ENCODE results near the gene CFAP410. TPM values are rescaled to one million over a fixed set of nuclear protein-coding genes. Genes with fewer than 3 reads are reported as not detected.
"Not testable (repeated sequence)": the region's sequence is repeated elsewhere in the genome, so short reads cannot be mapped to it uniquely, and the experiment has no call there.

CFAP410 gene
- total RNA-seq, 1 experiment from 2014 or later, result 10.1 TPM

DNA sequence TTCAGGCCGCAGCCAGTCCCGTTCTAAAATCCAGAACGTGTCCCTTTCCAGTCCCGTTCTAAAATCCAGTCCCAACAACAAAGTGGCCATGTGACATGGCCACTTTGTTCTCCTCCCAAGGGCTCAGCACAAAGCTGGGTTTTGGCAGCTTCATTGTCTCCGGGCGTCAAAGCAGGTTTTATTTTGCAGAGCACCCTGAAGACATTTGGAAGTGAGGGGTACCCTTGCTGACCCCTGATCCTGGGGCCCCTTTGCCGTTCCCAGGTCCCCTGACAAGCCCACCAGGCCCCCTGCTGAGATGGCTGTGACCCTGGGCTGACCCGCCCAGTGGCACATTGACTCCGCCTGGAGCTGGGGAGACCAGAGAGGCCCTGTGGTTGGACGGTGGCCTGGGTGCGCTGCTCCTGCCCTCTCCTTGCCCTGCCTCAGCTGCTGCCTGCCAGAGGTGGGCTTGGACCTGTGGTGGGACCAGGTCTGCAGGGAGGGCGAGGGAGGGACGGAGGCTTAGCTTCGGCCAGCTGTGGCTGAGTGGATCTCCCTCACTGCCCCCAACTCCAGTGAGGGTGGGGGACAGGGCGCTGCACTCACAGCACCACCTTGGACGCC is 35.1 kb downstream of the CFAP410 start:
- peaks cover 6% of the 10 kb centered on the region for H3K36me3 Mint-ChIP-seq (ENCODE audit: insufficient read depth, unreplicated experiment)
- no peak overlapping the region for H3K27ac Mint-ChIP-seq (ENCODE audit: low read depth, unreplicated experiment)
- H3K9me3 Mint-ChIP-seq (ENCODE audit: unreplicated experiment), result no peaks in the 10 kb centered on the region
- peaks cover 3% of the 10 kb centered on the region for H3K4me1 Mint-ChIP-seq (ENCODE audit: insufficient read depth, unreplicated experiment)
- no peak for DNase-seq (ENCODE audit: unreplicated experiment)
- POLR2A ChIA-PET, result no interaction called here
- CTCF ChIA-PET, result interaction anchor here (0.6 to 1.3 kb wide), 3 partner anchors 9 to 1310 kb away, joined by 4 to 6 read pairs (median 5); no protein-coding TSS in a partner anchor
- TF ChIP-seq, protein P1, sequence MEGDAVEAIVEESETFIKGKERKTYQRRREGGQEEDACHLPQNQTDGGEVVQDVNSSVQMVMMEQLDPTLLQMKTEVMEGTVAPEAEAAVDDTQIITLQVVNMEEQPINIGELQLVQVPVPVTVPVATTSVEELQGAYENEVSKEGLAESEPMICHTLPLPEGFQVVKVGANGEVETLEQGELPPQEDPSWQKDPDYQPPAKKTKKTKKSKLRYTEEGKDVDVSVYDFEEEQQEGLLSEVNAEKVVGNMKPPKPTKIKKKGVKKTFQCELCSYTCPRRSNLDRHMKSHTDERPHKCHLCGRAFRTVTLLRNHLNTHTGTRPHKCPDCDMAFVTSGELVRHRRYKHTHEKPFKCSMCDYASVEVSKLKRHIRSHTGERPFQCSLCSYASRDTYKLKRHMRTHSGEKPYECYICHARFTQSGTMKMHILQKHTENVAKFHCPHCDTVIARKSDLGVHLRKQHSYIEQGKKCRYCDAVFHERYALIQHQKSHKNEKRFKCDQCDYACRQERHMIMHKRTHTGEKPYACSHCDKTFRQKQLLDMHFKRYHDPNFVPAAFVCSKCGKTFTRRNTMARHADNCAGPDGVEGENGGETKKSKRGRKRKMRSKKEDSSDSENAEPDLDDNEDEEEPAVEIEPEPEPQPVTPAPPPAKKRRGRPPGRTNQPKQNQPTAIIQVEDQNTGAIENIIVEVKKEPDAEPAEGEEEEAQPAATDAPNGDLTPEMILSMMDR (IDR thresholded peaks at IDR 0.05; ENCODE audit: unreplicated experiment), result no peak
- no peak overlapping the region for H3K4me3 Mint-ChIP-seq (ENCODE audit: unreplicated experiment)
- H3K27me3 Mint-ChIP-seq (ENCODE audit: insufficient read depth, unreplicated experiment), result no peaks in the 10 kb centered on the region
- intact Hi-C loops (cut with micrococcal nuclease), result no loop called here
- BruUV-seq (replicated peaks), result no TSS peak

DNA sequence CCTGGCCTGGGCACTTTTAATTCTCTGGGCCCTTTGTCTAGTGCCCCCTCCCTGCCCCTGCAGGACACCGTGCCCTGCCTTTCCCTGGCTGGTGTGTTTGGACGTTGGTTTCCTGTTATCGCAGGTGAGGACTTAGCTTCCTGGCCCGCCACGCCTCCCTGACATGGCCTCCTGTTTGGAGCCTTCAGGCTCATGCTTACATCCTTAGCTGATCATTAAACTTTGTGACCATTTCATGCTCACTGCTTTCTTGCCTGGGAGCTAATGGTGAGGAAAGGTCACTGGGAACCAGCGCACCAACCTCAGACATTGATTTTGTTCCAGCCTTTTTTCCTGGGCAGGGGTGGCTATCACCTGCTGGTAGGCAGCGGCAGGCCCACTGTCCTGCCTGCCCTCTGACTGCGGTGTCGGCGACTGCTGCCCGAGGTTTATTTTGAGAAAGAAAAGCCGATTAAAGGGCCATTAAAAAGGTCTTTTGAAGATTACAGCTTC is 35.7 kb downstream of the CFAP410 start:
- TF ChIP-seq, protein P1 (IDR thresholded peaks at IDR 0.05; ENCODE audit: unreplicated experiment), result no peak
- POLR2A ChIA-PET, result no interaction called here
- Mint-ChIP-seq H3K4me1 (ENCODE audit: insufficient read depth, unreplicated experiment) (peaks cover 3% of the 10 kb centered on the region), H3K9me3 (ENCODE audit: unreplicated experiment) (no peaks in the 10 kb centered on the region), H3K4me3 (ENCODE audit: unreplicated experiment) (no peak overlapping the region), H3K36me3 (ENCODE audit: insufficient read depth, unreplicated experiment) (peaks cover 6% of the 10 kb centered on the region), H3K27ac (ENCODE audit: low read depth, unreplicated experiment) (no peak overlapping the region), H3K27me3 (ENCODE audit: insufficient read depth, unreplicated experiment) (no peaks in the 10 kb centered on the region)
- intact Hi-C loops (cut with micrococcal nuclease), result no loop called here
- no peak for DNase-seq (ENCODE audit: unreplicated experiment)
- CTCF ChIA-PET, result interaction anchor here (0.6 to 1.3 kb wide), 3 partner anchors 10 to 1309 kb away, joined by 4 to 6 read pairs (median 5); no protein-coding TSS in a partner anchor
- no TSS peak for BruUV-seq (replicated peaks)

DNA sequence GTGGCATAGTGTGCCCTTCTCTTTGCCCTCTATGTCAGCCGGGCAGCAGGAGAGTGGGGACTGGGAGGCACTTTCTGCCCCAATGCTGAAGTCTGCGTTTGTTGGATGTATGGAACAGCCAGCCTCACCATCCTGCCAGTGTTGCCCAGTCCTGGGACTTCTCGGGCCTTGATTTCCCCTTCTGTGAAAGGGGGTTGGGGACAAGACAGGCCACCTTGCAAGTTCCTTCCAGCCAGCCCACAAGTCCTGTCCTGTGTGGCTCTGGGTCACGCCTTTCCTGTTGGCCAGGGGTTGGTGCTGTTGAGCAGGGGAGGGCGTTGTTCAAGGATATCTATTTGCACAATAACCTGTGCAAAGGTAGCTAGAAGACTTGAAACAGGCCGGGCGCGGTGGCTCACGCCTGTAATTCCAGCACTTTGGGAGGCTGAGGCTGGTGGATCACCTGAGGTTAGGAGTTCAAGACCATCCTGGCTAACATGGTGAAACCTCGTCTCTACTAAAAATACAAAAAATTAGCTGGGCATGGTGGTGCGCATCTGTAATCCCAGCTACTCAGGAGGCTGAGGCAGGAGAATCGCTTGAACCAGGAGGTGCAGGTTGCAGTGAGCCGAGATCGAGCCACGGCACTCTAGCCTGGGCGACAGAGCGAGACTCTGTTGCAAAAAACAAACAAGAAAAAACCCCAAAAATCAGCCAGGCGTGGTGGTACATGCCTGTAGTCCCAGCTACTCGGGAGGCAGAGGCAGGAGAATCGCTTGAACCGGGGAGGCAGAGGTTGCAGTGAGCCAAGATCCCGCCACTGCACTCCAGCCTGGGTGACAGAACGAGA is 36.4 kb downstream of the CFAP410 start:
- H3K27ac Mint-ChIP-seq (ENCODE audit: low read depth, unreplicated experiment); H3K4me1 Mint-ChIP-seq (ENCODE audit: insufficient read depth, unreplicated experiment); H3K36me3 Mint-ChIP-seq (ENCODE audit: insufficient read depth, unreplicated experiment); H3K27me3 Mint-ChIP-seq (ENCODE audit: insufficient read depth, unreplicated experiment); intact Hi-C loops (cut with micrococcal nuclease); BruUV-seq (replicated peaks); H3K9me3 Mint-ChIP-seq (ENCODE audit: unreplicated experiment): not testable (repeated sequence)
- CTCF ChIA-PET, result interaction anchor here (0.6 kb wide), 1 partner anchor 440 kb away, joined by 4 read pairs; no protein-coding TSS in a partner anchor
- peak overlapping the region; percentile 72 for H3K4me3 Mint-ChIP-seq (ENCODE audit: unreplicated experiment)
- POLR2A ChIA-PET, result interaction anchor here (1.5 kb wide), 1 partner anchor 35 kb away, joined by 4 read pairs; no protein-coding TSS in a partner anchor
- peak; percentile 56 for DNase-seq (ENCODE audit: unreplicated experiment)

DNA sequence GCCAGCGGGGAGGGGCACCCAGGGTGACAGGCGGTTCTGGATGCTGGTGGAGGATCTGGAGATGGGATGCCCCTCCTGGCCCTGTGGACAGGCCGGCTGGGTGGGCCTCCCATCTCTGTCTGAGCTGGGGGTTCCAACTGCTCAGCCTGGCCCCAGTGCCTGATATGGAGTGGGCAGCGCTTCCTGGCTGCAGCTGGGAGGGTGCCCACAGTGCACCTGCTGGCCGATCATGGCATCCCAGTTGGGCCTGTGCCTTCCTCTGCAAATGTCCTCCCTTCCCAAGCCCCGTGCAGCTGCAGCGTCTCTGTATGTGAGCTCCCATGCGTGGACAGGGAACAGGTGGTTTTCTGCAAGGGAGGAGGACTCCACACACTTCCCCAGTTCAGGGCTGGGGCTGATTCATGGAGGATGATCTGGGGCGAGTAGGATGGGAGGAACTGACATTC is 37.2 kb downstream of the CFAP410 start:
- H3K4me3 Mint-ChIP-seq (ENCODE audit: unreplicated experiment), result peak overlapping the region; percentile 72
- CTCF ChIA-PET, result no interaction called here

More for the DNA sequence above, 37.2 kb downstream of the CFAP410 start:
- no peak for DNase-seq (ENCODE audit: unreplicated experiment)
- intact Hi-C loops (cut with micrococcal nuclease), result no loop called here
- Mint-ChIP-seq H3K27ac (ENCODE audit: low read depth, unreplicated experiment) (no peak overlapping the region), H3K36me3 (ENCODE audit: insufficient read depth, unreplicated experiment) (peaks cover 6% of the 10 kb centered on the region), H3K27me3 (ENCODE audit: insufficient read depth, unreplicated experiment) (no peaks in the 10 kb centered on the region), H3K4me1 (ENCODE audit: insufficient read depth, unreplicated experiment) (peaks cover 3% of the 10 kb centered on the region), H3K9me3 (ENCODE audit: unreplicated experiment) (no peaks in the 10 kb centered on the region)
- POLR2A ChIA-PET, result interaction anchor here (1.5 kb wide), 1 partner anchor 36 kb away, joined by 4 read pairs; no protein-coding TSS in a partner anchor
- TF ChIP-seq, protein P1 (IDR thresholded peaks at IDR 0.05; ENCODE audit: unreplicated experiment), result no peak
- BruUV-seq (replicated peaks), result no TSS peak

Data from MCF 10A (cell line).